KOPT-K1 (cell line): Measurements from ENCODE around the gene SCTR.

Source experiments
- H3K27ac ChIP-seq: fragments of 200-600 bp; sonication (generic); 2 replicates; pipeline ENCODE4 v1.5.1; 2016; ENCODE audit warnings: antibody characterized with exemption, mild to moderate bottlenecking, low read depth, low read length; ENCODE audit not compliant: poor library complexity, severe bottlenecking
- H3K36me3 ChIP-seq: fragments of 200-600 bp; sonication (generic); 2 replicates; pipeline ENCODE4 v1.5.1; 2017; ENCODE audit warnings: antibody characterized with exemption, mild to moderate bottlenecking, low read length, moderate library complexity; ENCODE audit not compliant: insufficient read depth
- H3K9me3 ChIP-seq: fragments of 200-600 bp; sonication (generic); 2 replicates; pipeline ENCODE4 v1.5.1; 2017; ENCODE audit warnings: antibody characterized with exemption, low read length, mild to moderate bottlenecking; ENCODE audit not compliant: insufficient read depth, poor library complexity, severe bottlenecking

The SCTR gene

DNA sequence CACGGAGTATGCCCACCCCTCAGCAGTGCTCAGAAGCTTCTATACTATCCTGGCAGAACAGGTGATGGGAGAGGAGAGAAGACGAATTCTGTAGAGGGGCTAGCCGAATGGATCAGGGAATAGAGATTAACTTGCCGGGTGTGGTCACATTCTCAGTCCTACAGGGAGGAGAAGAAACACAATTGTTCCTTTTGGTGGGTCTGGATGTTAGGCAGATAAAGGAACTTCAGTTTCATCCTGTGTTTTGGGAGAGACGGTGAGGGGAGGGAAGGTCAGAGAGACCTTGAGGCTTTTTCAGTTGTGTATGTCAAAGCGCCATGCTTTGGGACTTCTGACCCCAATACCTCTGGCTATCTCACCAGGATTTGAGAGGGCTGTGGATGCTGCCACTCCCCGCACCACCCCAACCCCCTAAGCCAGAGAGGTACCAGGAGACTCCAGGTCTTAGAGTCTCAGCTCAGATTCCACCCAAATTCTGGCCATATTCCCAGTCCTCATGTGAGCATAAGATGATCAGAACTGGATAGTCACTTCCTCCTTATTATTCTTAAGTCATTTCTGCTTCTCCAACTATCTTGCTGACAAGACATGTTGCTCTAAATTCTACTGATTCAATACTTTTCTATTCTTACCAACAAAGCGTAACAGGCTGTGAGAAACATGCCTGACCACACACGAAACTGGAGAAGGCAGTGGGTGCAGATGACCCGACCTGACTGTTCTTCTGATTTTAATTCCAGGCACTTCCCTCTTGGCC, 94.9 kb downstream of the SCTR start:
- Histone ChIP-seq H3K36me3 (no peaks in the 10 kb centered on the region), H3K27ac (no peak overlapping the region), H3K9me3 (no peaks in the 10 kb centered on the region)

GRCh38 chr2:119428488-119429224, 95.6 kb downstream of the SCTR start:
- H3K9me3 ChIP-seq, result no peaks in the 10 kb centered on the region
- H3K27ac ChIP-seq, result no peak overlapping the region
- no peaks in the 10 kb centered on the region for H3K36me3 ChIP-seq

DNA sequence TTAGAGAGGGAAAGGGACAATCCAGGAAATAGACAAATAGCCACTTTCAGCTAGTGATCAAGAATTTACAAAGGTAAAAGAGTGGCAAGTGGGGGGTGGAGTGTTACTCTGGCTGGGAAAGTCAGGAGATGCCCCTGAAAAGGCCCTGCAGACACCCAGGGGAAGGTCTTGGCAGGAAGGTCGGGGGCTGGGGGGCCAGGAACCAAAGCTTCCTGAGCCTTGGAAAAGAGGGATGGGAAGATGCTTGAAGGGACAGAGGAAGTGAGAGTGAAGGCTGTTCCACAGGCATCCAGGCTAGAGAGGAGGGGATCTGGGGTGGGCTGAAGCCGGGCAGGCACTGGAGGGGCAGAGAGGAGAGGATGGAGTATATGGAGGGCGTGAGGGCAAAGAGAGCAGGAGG, 96.5 kb downstream of the SCTR start:
- Histone ChIP-seq H3K9me3 (no peaks in the 10 kb centered on the region), H3K27ac (no peak overlapping the region), H3K36me3 (no peaks in the 10 kb centered on the region)

- H3K36me3 ChIP-seq, result no peaks in the 10 kb centered on the region
- no peak overlapping the region for H3K27ac ChIP-seq
- peaks cover 6% of the 10 kb centered on the region for H3K9me3 ChIP-seq
These were observed 97.4 kb downstream of the SCTR start for GRCh38 chr2:119426801-119427395.

- no peak overlapping the region for H3K27ac ChIP-seq
- no peaks in the 10 kb centered on the region for H3K36me3 ChIP-seq
- peaks cover 12% of the 10 kb centered on the region for H3K9me3 ChIP-seq
These were observed 97.9 kb downstream of the SCTR start for GRCh38 chr2:119426396-119426675.

- Histone ChIP-seq H3K27ac (no peak overlapping the region), H3K36me3 (no peaks in the 10 kb centered on the region), H3K9me3 (peaks cover 17% of the 10 kb centered on the region)
These were observed 98.5 kb downstream of the SCTR start for GRCh38 chr2:119425620-119426395.

DNA sequence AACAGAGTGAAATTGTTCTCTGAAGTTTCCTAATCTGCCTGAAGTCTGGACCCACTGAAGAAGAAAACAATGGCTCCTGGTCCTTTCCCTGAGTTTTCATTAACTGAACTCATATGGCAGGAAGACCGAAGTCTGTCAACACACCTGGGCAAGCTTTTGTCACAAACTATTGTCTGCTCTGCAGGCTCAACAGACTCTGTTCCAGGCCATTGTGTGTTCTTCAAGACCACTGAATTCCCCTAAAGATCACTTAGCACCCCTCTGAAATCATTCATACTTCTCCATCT, 99.2 kb downstream of the SCTR start:
- H3K9me3 ChIP-seq, result peaks cover 19% of the 10 kb centered on the region
- H3K36me3 ChIP-seq, result no peaks in the 10 kb centered on the region
- no peak overlapping the region for H3K27ac ChIP-seq

DNA sequence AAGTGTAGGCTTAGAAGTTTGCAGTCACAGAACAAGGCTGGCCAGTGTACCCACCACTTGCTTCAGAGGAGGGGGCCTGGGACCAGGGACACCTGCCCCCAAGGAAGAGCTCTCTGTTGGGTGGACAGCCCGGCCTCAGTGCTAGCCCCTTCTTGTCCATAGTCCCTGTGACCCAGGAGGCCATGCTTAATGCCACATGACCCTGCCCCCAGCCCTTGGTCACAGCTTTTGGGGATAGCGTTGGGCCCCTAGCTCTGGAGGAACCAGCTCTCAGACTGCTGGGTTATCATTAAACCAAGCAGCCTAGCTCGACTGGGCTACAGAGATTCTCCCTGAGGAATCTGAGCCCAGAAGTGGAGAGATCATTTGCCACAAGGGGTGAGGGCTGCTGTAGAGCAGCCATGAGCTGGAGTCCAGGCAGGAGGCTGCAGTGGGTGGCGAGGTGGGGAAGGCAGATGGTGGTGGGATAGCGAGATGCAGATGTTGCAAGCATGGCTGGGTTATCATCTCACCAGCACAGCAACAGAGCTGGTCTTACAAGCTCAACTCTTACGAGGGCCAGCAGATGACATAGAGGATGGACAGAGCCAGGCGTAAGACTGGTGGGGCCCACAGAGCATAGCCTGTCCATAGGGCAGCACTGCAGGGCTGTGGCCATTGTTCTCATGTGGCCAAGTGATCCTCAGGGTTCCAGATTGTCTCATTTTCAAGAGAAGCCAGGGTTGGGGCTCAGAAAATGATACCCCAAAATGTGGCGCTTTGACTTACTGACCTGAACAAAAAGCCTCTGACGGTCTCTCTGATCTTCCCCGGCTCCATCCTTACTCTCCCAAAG, 99.8 kb downstream of the SCTR start:
- no peak overlapping the region for H3K27ac ChIP-seq
- H3K36me3 ChIP-seq, result no peaks in the 10 kb centered on the region

DNA sequence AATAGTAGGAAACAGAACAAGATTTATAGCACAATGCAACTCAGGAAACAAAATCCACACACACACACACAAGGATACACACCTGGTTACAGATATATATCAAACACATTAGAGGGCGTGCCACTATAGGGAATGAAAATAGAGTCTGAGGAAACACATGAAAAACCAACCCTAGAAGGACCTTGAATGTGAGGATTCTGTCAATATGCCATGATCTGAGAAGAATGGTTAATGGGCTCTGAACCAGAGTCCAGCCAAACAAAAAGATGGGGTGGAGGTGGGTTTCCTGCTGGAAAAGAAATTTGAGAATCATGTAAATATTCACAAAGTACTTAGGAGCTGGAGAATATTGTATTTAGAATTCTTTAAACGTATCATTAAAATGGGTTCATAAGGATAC, 100.5 kb downstream of the SCTR start:
- Histone ChIP-seq H3K9me3 (peaks cover 19% of the 10 kb centered on the region), H3K36me3 (no peaks in the 10 kb centered on the region), H3K27ac (no peak overlapping the region)

More for the DNA sequence above, 99.8 kb downstream of the SCTR start:
- H3K9me3 ChIP-seq, result peaks cover 19% of the 10 kb centered on the region

GRCh38 chr2:119423108-119423444, 101.2 kb downstream of the SCTR start:
- peaks cover 19% of the 10 kb centered on the region for H3K9me3 ChIP-seq
- no peaks in the 10 kb centered on the region for H3K36me3 ChIP-seq
- no peak overlapping the region for H3K27ac ChIP-seq

- Histone ChIP-seq H3K9me3 (peaks cover 19% of the 10 kb centered on the region), H3K27ac (no peak overlapping the region), H3K36me3 (no peaks in the 10 kb centered on the region)
These were observed 101.7 kb downstream of the SCTR start for GRCh38 chr2:119422360-119423107.

- peaks cover 19% of the 10 kb centered on the region for H3K9me3 ChIP-seq
These were observed 102.5 kb downstream of the SCTR start for GRCh38 chr2:119421741-119422140.

GRCh38 chr2:119421304-119421703, 103.0 kb downstream of the SCTR start:
- no peak overlapping the region for H3K27ac ChIP-seq
- peaks cover 19% of the 10 kb centered on the region for H3K9me3 ChIP-seq
- no peaks in the 10 kb centered on the region for H3K36me3 ChIP-seq

More at GRCh38 chr2:119421741-119422140, 102.5 kb downstream of the SCTR start:
- Histone ChIP-seq H3K27ac (no peak overlapping the region), H3K36me3 (no peaks in the 10 kb centered on the region)

- H3K27ac ChIP-seq, result no peak overlapping the region
- no peaks in the 10 kb centered on the region for H3K36me3 ChIP-seq
- peaks cover 19% of the 10 kb centered on the region for H3K9me3 ChIP-seq
These were observed 104.3 kb downstream of the SCTR start for GRCh38 chr2:119419803-119420508.
